ENCODE measurements around the gene CD34.

The CD34 gene

GRCh38 chr1:207871117-207871649 is 39.7 kb downstream of the CD34 start:
- H3K4me3 ChIP-seq (ENCODE audit: low read depth, low read length), result no peak overlapping the region
- TF ChIP-seq, protein P1, sequence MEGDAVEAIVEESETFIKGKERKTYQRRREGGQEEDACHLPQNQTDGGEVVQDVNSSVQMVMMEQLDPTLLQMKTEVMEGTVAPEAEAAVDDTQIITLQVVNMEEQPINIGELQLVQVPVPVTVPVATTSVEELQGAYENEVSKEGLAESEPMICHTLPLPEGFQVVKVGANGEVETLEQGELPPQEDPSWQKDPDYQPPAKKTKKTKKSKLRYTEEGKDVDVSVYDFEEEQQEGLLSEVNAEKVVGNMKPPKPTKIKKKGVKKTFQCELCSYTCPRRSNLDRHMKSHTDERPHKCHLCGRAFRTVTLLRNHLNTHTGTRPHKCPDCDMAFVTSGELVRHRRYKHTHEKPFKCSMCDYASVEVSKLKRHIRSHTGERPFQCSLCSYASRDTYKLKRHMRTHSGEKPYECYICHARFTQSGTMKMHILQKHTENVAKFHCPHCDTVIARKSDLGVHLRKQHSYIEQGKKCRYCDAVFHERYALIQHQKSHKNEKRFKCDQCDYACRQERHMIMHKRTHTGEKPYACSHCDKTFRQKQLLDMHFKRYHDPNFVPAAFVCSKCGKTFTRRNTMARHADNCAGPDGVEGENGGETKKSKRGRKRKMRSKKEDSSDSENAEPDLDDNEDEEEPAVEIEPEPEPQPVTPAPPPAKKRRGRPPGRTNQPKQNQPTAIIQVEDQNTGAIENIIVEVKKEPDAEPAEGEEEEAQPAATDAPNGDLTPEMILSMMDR (IDR thresholded peaks at IDR 0.05; ENCODE audit: low read depth, low read length), result no peak
- DNase-seq (ENCODE audit: low read depth, low spot score), result no peak
- in situ Hi-C loops (cut with HindIII; ENCODE audit: low sequenced_read_pairs), result no loop called here

DNA sequence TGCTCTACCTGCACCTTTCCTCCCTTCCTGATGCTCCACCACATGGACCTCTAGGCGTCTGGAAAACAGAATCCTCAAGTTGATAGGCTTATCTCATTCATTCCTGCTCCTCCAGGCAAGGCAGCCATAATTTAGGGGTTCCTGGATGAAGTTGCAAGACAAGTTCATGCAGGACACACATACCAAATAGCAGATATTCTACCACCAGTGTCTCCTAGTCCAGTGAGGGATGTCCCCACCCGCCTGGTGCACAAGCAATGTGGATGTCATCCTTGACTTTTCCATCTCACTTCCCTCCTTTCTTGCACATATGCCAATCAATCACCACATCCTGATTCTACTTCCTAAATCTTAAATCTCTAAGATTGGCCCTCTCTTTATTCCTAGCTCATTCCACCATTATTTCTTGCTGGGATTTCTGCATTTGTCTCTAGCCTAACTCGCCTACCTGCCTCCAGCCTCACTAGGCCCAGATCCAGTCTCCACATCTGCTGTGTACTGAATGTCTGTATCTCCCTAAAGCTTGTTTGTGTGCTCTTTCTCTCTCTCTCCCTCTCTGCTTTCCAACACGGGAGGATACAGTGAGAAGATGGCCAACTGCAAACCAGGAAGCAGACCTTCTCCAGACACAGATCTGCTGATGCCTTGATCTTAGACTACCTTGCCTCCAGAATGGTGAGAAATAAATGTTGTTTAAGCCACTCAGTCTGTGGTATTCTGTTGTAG is 40.5 kb downstream of the CD34 start:
- DNase-seq (ENCODE audit: low read depth, low spot score), result no peak
- TF ChIP-seq, protein P1 (IDR thresholded peaks at IDR 0.05; ENCODE audit: low read depth, low read length), result no peak
- no peak overlapping the region for H3K4me3 ChIP-seq (ENCODE audit: low read depth, low read length)
- in situ Hi-C loops (cut with HindIII; ENCODE audit: low sequenced_read_pairs), result no loop called here

GRCh38 chr1:207869859-207870258 is 41.1 kb downstream of the CD34 start:
- H3K4me3 ChIP-seq (ENCODE audit: low read depth, low read length), result no peak overlapping the region
- in situ Hi-C loops (cut with HindIII; ENCODE audit: low sequenced_read_pairs), result no loop called here
- TF ChIP-seq, protein P1 (IDR thresholded peaks at IDR 0.05; ENCODE audit: low read depth, low read length), result no peak
- no peak for DNase-seq (ENCODE audit: low read depth, low spot score)

- H3K4me3 ChIP-seq (ENCODE audit: low read depth, low read length), result peak overlapping the region; percentile 52
- in situ Hi-C loops (cut with HindIII; ENCODE audit: low sequenced_read_pairs), result no loop called here
- TF ChIP-seq, protein P1 (IDR thresholded peaks at IDR 0.05; ENCODE audit: low read depth, low read length), result peak; percentile 65
- peak; percentile 67 for DNase-seq (ENCODE audit: low read depth, low spot score)
These were observed 41.9 kb downstream of the CD34 start for GRCh38 chr1:207868774-207869721.

DNA sequence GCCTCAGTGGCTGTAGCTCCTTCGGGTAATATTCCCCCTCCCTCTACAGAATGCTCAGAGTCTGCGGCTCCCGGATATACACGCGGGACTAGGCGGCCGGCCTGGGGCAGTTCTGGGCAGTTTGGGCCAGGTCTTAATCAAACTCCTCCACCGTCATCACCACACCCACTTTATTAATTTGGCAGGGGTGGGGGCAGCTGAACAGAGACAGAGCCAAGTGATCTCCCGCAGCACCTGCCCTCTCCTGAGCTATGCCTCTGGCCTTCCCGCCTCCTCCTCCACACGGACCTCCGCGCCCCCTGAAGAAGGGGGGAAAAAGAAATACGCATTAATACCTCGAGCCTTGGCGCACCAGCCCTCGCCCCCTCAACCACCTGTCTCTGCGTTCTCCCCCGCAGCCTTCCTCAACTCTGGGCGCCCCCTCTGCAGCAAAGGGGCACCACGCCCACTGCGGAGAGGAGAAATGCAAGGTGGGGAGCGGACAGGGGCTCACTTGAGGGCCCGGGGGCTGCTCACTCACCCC is 42.6 kb downstream of the CD34 start:
- in situ Hi-C loops (cut with HindIII; ENCODE audit: low sequenced_read_pairs), result no loop called here
- DNase-seq (ENCODE audit: low read depth, low spot score), result no peak
- H3K4me3 ChIP-seq (ENCODE audit: low read depth, low read length), result peak overlapping the region; percentile 52
- TF ChIP-seq, protein P1 (IDR thresholded peaks at IDR 0.05; ENCODE audit: low read depth, low read length), result no peak
